CD4-positive, alpha-beta T cell treated with Interleukin-12 subunit alpha and Interleukin-12 subunit beta, for 1 hour (primary cell): ENCODE data around the gene EPO.
"Not testable (repeated sequence)": the region's sequence is repeated elsewhere in the genome, so short reads cannot be mapped to it uniquely, and the experiment has no call there.

Experiments used
- DNase-seq: peaks from one replicate; pipeline ENCODE4 v3.0.0-alpha.2; 2020

EPO gene

DNA sequence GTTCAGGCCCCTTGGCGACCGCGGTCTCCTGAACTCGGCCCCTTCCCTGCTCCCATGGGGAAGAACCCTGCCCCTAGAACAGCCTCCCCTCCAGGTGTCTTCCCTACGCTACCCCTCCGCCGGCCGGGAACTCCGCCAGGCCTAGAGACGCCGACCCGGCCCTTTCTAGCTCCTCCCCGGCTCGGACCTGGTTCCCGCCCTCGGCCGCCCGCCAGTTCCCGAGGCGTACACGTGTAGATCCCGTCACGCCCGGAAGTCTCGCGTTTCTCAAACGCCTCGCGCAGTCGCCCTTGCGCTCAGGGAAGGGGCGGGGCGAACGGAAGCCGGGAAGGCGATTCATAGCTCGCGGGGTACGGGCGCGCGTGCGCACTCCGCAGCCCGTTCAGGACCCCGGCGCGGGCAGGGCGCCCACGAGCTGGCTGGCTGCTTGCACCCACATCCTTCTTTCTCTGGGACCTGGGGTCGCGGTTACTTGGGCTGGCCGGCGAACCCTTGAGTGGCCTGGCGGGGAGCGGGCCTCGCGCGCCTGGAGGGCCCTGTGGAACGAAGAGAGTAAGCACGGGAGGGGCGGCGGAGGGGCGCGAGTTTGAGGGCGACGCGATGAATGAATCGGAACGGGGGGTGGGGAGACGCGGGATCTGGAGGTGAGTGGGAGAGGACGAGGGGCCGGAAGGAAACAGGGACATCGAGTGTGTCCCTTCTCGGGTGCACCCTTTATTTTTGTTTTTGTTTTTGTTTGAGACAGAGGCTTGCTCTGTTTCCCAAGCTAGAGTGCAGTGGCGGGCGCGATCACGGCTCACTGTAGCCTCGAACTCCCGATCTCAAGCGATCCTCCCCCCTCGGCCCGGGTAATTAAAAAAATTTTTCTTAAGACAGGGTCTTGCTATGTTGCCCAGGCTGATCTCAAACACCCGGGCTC, 14.3 kb upstream of the EPO start, which contains the start of gene POP7:
Gene POP7, plus strand, starts transcription at position 369 of the 919 bp plus-strand sequence. CDS start 710 bp downstream, outside the sequence.
- DNase-seq, result peak; percentile 98

DNA sequence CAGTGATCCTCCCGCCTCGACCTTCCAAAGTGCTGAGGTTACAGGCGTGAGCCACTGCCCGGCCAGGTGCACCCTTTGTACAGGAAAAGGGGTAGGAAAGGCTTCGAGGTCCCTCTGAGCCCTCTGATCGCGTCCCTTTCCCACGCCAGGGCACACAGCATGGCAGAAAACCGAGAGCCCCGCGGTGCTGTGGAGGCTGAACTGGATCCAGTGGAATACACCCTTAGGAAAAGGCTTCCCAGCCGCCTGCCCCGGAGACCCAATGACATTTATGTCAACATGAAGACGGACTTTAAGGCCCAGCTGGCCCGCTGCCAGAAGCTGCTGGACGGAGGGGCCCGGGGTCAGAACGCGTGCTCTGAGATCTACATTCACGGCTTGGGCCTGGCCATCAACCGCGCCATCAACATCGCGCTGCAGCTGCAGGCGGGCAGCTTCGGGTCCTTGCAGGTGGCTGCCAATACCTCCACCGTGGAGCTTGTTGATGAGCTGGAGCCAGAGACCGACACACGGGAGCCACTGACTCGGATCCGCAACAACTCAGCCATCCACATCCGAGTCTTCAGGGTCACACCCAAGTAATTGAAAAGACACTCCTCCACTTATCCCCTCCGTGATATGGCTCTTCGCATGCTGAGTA, 13.5 kb upstream of the EPO start:
- DNase-seq, result no peak

DNA sequence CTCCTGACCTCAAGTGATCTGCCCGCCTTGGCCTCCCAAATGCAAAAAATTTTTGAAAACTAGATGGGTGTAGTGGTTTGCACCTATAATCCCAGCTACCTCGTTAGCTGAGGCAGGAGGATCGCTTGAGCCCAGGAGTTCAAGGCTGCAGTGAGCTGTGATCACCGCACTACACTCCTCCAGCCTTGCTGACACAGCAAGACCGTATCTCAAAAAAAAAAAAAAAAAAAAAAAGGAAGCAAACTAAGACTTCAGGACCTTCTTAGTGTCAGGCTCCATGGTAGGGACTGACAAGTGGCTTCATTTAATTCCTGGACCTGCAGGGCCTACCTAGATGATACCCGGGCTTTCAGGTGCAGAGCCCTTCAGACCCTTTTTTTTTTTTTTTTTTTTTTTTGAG, 11.9 kb upstream of the EPO start:
- no peak for DNase-seq

DNA sequence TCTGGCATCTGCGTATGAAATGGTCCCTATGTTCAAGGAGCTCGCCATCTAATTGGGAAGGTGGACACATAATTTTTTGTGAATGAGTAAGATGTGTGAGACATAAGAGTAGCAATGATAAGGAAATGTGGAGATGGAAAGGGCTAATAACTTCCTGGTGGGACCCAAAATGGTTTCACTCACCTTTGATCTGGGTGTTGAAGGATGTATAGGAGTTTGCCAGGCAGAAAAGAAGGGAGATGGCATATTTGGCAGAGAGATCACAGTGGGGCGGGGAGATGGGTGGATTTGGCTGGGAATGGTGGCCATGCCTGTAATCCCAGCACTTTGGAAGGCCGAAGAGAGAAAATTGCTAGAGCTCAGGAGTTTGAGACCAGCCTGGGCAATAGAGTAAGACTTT, 9.8 kb upstream of the EPO start:
- no peak for DNase-seq

DNA sequence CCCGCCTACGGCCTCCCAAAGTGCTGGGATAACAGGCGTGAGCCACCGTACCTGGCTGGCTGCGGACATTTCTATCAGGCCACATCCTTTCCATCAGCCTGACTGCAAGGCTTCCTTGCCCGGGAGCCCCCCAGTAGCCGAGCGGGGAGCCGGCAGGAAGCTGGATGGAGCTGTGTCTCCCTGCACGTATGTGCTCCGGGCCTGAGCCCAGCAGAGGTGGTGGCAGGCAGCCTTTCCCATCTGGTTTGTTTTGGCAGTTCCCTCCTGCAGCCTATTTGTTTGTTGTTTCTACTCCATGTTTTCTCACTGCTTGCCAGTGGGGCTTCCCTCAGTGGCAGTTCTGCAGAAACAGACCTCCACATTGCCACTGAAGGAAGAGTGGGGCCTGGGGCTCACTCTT, 8.9 kb upstream of the EPO start:
- no peak for DNase-seq

DNA sequence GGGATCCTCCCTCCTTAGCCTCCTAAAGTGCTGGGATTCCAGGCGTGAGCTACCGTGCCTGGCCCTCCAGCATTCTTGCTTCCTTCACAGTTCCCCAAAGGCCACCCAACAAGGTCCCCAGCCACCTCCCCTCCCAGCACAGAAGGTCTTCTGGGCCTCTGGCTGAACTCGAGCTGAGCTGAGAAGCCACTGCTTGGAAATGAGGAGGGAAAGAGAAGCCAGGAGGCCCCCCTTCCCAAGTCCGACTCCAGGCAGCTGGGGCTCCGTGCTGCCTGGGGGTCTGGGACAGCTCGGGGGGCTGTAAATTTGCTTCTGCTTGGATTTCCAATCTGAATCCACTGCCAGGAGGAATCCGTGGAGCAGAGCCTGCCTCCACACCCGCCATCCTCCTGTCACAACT, 5.5 kb upstream of the EPO start:
- DNase-seq, result no peak

DNA sequence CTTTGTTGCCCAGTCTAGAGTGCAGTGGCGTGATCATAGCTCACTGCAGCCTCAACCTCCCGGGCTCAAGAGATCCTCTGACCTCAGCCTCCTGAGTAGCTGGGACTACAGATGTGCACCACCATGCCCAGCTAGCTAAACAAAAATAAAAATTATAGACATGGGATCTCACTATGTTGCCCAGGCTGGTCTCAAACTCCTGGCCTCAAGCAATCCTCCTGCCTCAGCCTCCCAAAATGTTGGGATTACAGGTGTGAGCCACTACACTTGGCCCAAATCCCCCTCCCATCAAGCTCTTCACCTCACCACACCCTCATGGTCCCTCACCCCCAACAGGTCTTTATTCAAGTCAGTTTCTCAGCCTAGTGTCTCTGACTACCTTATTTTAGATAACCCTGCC, 3.2 kb upstream of the EPO start:
- not testable (repeated sequence) for DNase-seq

DNA sequence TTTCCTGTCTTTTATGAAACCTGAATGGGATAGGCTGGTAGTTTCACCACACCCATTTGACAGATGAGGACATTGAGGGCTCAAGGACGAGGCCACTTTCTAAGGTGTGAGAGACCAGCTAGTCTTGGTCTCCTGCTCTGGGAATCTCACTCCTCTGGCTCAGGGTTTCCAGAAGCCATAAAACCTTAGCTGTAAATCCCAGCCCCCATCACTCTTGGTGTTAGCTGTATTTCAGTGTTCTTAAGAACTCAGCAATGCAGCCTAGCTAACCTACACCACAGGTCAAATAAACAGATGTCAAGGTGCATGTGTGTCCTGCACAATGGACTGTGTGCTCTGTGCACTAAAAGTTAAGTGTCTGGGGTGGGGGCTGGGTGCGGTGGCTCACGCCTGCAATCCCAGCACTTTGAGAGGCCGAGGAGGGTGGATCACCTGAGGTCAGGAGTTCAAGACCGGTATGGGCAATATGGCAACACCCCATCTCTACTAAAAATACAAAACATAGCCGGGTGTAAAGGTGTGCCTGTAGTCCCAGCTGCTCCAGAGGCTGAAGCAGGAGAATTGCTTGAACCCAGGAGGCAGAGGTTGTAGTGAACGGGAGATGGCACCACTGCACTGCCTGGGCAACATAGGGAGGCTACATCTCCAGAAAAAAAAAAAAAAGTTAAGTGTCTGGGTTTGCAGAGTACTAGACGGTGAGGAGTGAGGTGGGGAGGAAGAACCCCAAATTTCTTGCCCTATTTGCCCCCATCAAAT, 567 bp upstream of the EPO start:
- no peak for DNase-seq

DNA sequence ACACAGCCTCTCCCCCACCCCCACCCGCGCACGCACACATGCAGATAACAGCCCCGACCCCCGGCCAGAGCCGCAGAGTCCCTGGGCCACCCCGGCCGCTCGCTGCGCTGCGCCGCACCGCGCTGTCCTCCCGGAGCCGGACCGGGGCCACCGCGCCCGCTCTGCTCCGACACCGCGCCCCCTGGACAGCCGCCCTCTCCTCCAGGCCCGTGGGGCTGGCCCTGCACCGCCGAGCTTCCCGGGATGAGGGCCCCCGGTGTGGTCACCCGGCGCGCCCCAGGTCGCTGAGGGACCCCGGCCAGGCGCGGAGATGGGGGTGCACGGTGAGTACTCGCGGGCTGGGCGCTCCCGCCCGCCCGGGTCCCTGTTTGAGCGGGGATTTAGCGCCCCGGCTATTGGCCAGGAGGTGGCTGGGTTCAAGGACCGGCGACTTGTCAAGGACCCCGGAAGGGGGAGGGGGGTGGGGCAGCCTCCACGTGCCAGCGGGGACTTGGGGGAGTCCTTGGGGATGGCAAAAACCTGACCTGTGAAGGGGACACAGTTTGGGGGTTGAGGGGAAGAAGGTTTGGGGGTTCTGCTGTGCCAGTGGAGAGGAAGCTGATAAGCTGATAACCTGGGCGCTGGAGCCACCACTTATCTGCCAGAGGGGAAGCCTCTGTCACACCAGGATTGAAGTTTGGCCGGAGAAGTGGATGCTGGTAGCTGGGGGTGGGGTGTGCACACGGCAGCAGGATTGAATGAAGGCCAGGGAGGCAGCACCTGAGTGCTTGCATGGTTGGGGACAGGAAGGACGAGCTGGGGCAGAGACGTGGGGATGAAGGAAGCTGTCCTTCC, 620 bp downstream of the EPO start:
- no peak for DNase-seq

DNA sequence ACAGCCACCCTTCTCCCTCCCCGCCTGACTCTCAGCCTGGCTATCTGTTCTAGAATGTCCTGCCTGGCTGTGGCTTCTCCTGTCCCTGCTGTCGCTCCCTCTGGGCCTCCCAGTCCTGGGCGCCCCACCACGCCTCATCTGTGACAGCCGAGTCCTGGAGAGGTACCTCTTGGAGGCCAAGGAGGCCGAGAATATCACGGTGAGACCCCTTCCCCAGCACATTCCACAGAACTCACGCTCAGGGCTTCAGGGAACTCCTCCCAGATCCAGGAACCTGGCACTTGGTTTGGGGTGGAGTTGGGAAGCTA, 1.2 kb downstream of the EPO start:
- no peak for DNase-seq

DNA sequence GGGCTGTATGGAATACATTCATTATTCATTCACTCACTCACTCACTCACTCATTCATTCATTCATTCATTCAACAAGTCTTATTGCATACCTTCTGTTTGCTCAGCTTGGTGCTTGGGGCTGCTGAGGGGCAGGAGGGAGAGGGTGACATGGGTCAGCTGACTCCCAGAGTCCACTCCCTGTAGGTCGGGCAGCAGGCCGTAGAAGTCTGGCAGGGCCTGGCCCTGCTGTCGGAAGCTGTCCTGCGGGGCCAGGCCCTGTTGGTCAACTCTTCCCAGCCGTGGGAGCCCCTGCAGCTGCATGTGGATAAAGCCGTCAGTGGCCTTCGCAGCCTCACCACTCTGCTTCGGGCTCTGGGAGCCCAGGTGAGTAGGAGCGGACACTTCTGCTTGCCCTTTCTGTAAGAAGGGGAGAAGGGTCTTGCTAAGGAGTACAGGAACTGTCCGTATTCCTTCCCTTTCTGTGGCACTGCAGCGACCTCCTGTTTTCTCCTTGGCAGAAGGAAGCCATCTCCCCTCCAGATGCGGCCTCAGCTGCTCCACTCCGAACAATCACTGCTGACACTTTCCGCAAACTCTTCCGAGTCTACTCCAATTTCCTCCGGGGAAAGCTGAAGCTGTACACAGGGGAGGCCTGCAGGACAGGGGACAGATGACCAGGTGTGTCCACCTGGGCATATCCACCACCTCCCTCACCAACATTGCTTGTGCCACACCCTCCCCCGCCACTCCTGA, 2.4 kb downstream of the EPO start:
- no peak for DNase-seq

DNA sequence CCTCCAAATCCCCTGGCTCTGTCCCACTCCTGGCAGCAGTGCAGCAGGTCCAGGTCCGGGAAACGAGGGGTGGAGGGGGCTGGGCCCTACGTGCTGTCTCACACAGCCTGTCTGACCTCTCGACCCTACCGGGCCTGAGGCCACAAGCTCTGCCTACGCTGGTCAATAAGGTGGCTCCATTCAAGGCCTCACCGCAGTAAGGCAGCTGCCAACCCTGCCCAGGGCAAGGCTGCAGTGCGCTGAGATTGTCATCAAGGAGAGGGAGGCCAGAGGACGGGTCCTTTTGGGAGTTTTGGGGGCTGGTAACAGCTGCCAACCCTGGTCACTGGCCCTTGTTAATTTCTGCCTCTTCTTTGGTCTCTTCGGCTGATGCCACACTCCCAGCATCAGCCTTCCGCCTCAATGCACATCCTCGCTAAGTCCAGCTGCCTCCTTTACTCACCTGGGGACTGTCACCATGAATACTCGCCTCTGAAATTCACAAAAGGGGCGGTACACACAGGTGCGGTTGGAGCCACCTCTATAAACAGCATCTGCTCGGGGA, 3.5 kb downstream of the EPO start:
- DNase-seq, result no peak

DNA sequence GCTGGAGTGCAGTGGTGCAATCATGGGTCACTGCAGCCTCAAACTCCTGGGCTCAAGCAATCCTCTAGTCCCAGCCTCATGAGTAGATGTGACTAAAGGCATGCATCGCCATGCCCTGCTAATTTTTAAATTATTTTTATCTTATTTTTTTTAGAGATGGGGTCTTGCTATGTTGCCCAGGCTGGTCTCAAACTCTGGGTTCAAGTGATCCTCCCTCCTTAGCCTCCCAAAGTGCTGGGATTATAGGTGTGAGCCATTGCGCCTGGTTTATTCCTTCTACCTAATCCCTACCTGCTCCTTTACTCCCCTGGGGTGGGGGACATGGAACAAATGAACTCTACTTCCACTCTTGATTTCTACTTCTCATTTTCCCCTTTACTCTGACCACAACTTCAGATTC, 4.1 kb downstream of the EPO start:
- not testable (repeated sequence) for DNase-seq

DNA sequence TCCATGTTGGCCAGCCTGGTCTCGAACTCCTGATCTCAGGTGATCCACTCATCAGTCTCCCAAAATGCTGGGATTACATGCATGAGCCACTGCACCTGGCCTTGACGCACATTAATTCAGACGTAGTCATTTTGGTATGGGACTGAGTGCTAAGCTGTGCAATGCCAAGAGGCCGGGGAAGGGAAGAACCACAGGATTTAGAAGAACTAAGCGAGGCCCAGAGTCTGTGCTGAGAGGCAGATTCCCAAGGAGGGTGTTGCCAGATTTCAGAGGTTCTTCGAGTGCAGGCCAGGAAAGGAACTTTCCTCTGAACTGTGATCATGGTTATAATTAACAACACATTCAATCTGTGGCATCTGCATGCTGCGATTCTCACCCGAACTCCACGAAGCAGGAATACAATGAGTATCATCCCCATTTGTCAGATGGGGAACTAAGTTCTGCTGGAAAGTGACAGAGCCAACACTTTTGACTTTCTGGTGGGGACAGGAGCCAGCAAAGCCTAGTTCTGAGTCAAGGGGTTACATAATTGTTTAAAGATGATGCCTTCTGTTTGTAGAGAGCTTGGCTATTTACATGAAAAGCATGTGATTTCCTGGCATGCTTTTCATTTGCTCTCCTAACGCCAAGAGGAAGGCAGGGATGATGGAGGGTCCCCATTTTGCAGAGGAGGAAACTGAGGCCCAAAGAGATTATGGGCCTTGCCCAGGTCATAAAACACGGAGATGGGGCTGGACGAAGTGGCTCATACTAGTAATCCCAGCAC, 6.9 kb downstream of the EPO start:
- no peak for DNase-seq

DNA sequence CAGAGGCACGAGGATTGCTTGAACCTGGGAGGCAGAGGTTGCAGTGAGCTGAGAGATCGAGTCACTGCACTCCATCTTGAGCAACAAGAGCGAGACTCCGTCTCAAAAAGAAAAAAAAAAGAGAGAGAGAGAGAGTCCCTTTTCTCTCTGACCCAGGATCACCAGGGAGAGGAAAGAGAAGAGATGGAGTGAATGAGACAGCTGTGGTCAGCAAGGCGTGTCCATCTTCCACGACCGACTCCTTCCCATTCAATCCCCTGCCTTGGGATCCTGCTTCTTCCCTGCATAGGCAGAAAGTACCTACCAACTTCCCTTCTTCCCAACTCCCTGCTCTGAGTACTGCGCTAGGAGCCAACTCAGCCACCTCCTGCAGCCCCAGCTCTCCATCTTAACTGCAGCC, 7.9 kb downstream of the EPO start:
- no peak for DNase-seq

DNA sequence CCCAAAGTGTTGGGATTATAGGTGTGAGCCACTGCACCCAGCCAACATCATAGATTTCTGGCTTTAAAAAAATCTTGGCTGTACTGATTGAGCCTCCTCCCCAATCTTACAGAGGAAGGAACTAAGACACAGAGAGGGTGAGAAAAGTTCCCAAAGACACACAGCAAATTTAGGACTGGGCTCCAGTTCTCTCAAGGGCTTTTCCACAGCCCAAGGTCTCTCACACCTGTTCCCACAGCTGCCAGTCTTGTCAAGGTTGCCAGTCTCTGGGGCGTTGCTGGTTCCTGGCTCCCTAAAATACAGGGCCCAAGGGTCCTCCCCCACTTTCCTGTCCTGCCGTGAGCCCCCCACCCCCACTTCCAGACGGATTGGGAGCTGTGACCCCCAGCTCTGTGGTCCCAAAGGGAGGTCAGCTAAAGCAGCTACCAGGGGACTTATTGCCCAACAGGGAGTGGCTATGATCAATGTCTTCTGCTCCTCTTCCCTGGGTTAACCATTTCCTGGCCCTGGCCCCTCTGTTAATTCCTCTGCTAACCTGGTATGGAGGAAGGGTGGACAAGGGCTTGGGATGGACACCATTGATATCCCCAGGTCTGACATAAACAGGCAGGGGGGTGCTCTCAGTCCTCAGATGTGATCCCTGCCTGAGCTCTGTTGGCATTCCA, 10.0 kb downstream of the EPO start:
- DNase-seq, result no peak

DNA sequence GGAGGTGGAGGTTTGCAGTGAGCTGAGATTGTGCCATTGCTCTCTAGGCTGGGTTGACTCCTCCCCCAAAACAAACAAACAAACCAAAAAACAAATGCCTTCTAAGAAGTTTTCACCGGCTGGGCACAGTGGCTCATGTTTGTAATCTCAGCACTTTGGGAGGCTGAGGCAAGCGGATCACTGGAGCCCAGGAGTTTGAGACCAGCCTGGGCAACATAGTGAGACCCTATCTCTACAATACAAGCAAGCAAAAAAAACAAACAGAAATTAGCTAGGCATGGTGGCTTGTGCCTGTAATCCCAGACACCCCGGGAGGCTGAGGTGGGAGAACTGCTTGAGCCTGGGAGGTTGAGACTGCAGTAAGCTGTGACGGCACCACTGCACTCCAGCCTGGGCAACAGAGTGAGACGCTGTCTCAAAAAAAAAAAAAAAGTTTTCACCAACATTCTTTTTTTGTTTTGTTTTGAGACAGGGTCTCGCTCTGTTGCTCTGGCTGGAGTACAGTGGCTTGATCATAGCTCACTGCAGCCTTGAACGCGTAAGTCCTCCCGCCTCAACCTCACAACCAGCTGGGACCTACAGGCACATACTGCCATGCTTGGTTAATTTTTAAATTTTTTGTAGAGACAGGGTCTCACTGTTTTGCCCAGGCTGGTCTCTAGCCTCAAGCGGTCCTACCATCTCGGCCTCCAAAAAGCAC, 11.8 kb downstream of the EPO start:
- DNase-seq, result no peak

DNA sequence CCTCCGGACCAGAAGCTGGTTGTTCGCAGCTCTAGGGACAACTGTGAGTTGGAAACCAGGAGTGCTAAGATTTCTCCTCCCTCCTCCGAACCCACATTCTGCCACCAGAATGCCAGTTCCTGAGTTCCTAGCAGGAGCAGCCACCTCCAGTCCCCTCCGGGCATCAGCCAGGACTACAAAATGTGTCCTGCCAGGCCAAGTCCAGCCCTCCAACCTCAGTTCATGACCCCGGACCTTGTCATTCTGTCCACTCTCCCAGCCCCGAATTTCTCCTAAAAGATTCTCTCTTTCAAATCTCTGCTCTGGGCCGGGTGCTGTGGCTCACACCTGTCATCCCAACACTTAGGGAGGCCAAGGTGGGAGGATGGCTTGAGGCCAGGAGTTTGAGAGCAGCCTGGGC, 15.5 kb downstream of the EPO start:
- DNase-seq, result no peak

DNA sequence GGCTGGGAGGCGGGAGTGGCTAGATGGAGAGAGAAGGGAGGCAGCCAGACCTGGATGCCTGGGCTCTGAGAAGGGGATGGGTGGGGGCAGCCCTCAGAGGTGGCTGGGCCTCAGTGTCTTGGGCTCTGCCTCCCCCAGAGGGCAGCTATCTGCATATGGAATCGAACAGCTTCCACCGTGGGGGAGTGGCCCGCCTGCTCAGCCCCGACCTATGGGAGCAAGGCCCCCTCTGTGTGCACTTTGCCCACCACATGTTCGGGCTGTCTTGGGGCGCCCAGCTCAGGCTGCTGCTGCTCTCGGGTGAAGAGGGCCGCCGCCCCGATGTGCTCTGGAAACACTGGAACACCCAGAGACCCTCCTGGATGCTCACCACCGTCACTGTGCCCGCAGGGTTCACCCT, 16.4 kb downstream of the EPO start:
- DNase-seq, result no peak

DNA sequence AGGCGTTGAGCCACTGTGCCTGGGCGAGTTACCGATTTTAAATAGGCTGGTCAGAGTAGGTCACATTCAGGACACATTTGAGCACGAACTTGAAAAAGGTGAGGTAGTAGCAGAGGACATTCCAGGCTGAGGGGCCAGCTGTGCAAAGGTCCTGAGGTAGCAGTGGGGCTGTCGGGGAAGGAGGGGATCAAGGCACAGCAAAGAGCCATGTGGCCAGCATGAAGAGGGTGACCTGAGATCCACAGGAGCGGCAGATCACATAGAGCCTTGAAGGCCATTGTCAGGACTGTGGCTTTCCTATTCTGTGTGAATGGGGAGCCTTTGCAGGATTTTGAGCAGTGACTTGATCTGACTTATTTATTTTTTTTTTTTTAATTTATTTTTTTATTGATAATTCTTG, 19.7 kb downstream of the EPO start:
- DNase-seq, result no peak
